Measurements from ENCODE around the gene NT5C1B.

Gene NT5C1B

GRCh38 chr2:18551623-18552022 is 37.7 kb downstream of the NT5C1B start:
- H3K27ac ChIP-seq, result no peak overlapping the region
- H3K27me3 ChIP-seq, result no peaks in the 10 kb centered on the region
- H3K4me3 ChIP-seq, result no peak overlapping the region
- TF ChIP-seq CTCF (IDR thresholded peaks at IDR 0.05), result no peak
- intact Hi-C loops (cut with DNase I; ENCODE audit: low total_unique reads), result no loop called here
- H3K4me1 ChIP-seq, result peaks cover 0 to 62% (median 13%) of the 10 kb centered on the region in 4 donors
- no peak for DNase-seq
- H3K9me3 ChIP-seq, result no peaks in the 10 kb centered on the region
- peaks cover 11 to 16% (median 16%) of the 10 kb centered on the region in 3 donors for H3K36me3 ChIP-seq

- Histone ChIP-seq H3K4me1 (peaks cover 0 to 58% (median 13%) of the 10 kb centered on the region in 4 donors), H3K9me3 (no peaks in the 10 kb centered on the region), H3K36me3 (peaks cover 11 to 16% (median 16%) of the 10 kb centered on the region in 3 donors), H3K27ac (no peak overlapping the region), H3K4me3 (no peak overlapping the region), H3K27me3 (no peaks in the 10 kb centered on the region)
- TF ChIP-seq CTCF (IDR thresholded peaks at IDR 0.05), result no peak
- no peak for DNase-seq
- intact Hi-C loops (cut with DNase I; ENCODE audit: low total_unique reads), result no loop called here
Measured at GRCh38 chr2:18551169-18551568, 38.2 kb downstream of the NT5C1B start.

- Histone ChIP-seq H3K27ac (no peak overlapping the region), H3K4me1 (peaks cover 0 to 57% (median 13%) of the 10 kb centered on the region in 4 donors), H3K9me3 (no peaks in the 10 kb centered on the region), H3K36me3 (peaks cover 8 to 13% (median 13%) of the 10 kb centered on the region in 3 donors), H3K4me3 (no peak overlapping the region), H3K27me3 (no peaks in the 10 kb centered on the region)
- intact Hi-C loops (cut with DNase I; ENCODE audit: low total_unique reads), result no loop called here
- no peak for DNase-seq
- no peak for TF ChIP-seq CTCF (IDR thresholded peaks at IDR 0.05)
Measured at GRCh38 chr2:18550433-18550832, 38.9 kb downstream of the NT5C1B start.

- no peaks in the 10 kb centered on the region for H3K9me3 ChIP-seq
- H3K4me1 ChIP-seq, result peaks cover 0 to 50% (median 13%) of the 10 kb centered on the region in 4 donors
- DNase-seq, result no peak
- intact Hi-C loops (cut with DNase I; ENCODE audit: low total_unique reads), result no loop called here
- H3K27me3 ChIP-seq, result no peaks in the 10 kb centered on the region
- no peak overlapping the region for H3K27ac ChIP-seq
- TF ChIP-seq CTCF (IDR thresholded peaks at IDR 0.05), result no peak
- H3K4me3 ChIP-seq, result no peak overlapping the region
- no peaks in the 10 kb centered on the region for H3K36me3 ChIP-seq
Measured at GRCh38 chr2:18549083-18549482, 40.3 kb downstream of the NT5C1B start.

GRCh38 chr2:18548621-18549020 is 40.7 kb downstream of the NT5C1B start:
- H3K27me3 ChIP-seq, result no peaks in the 10 kb centered on the region
- peaks cover 0 to 46% (median 13%) of the 10 kb centered on the region in 4 donors for H3K4me1 ChIP-seq
- no peaks in the 10 kb centered on the region for H3K9me3 ChIP-seq
- no peak overlapping the region for H3K27ac ChIP-seq
- intact Hi-C loops (cut with DNase I; ENCODE audit: low total_unique reads), result no loop called here
- TF ChIP-seq CTCF (IDR thresholded peaks at IDR 0.05), result no peak
- DNase-seq, result no peak
- no peaks in the 10 kb centered on the region for H3K36me3 ChIP-seq
- no peak overlapping the region for H3K4me3 ChIP-seq

- TF ChIP-seq CTCF (IDR thresholded peaks at IDR 0.05), result no peak
- no peaks in the 10 kb centered on the region for H3K27me3 ChIP-seq
- intact Hi-C loops (cut with DNase I; ENCODE audit: low total_unique reads), result no loop called here
- no peak overlapping the region for H3K4me3 ChIP-seq
- DNase-seq, result no peak
- H3K4me1 ChIP-seq, result peaks cover 0 to 25% (median 3%) of the 10 kb centered on the region in 4 donors
- H3K27ac ChIP-seq, result no peak overlapping the region
- H3K9me3 ChIP-seq, result no peaks in the 10 kb centered on the region
- no peaks in the 10 kb centered on the region for H3K36me3 ChIP-seq
Measured at GRCh38 chr2:18546567-18546966, 42.8 kb downstream of the NT5C1B start.

Measured in tibial artery (tissue), 4 donors.